Hepatocyte (in vitro differentiated cells): ENCODE measurements around the gene KHK.

ENCODE experiments used
- CTCF ChIP-seq: fragments of 200-600 bp; sonication (generic); IDR thresholded peaks from 2 replicates; pipeline ENCODE4 v1.5.1; 2016; ENCODE audit warnings: antibody characterized with exemption, mild to moderate bottlenecking; ENCODE audit not compliant: poor library complexity
- EZH2 ChIP-seq: fragments of 200-600 bp; sonication (generic); IDR thresholded peaks from 2 replicates; pipeline ENCODE4 v1.6.1; 2016; ENCODE audit warnings: antibody characterized with exemption, mild to moderate bottlenecking, borderline replicate concordance

- TF ChIP-seq CTCF: no peak
- no peak for TF ChIP-seq EZH2
Measured at GRCh38 chr2:27093430-27094352, 7.1 kb downstream of the KHK start.
